ENCODE results near the gene MTA3.

MTA3 gene

GRCh38 chr2:42560899-42561298 lies 7.5 kb upstream of the MTA3 start:
- no peak overlapping the region for H3K27ac ChIP-seq
- no peak overlapping the region for H3K9ac ChIP-seq
- H4K20me1 ChIP-seq (ENCODE audit: insufficient read depth): no peaks in the 10 kb centered on the region
- TF ChIP-seq CTCF (conservative IDR thresholded peaks at IDR 0.05; ENCODE audit: low read depth, low read length): no peak
- no peaks in the 10 kb centered on the region for H3K36me3 ChIP-seq (ENCODE audit: insufficient read depth)
- H3K4me3 ChIP-seq (IDR thresholded peaks at IDR 0.05; ENCODE audit: insufficient read depth, low read depth, low read length): no peak overlapping the region
- H3K79me2 ChIP-seq (ENCODE audit: insufficient read depth, low read depth): no peaks in the 10 kb centered on the region
- no peaks in the 10 kb centered on the region for H3K27me3 ChIP-seq (ENCODE audit: insufficient read depth, low read depth)
- H3K4me1 ChIP-seq (ENCODE audit: low read depth, poor library complexity, severe bottlenecking): peaks cover 4% of the 10 kb centered on the region
- H2AFZ ChIP-seq (ENCODE audit: low read depth): no peak overlapping the region
- no peak overlapping the region for H3K4me2 ChIP-seq

- H3K79me2 ChIP-seq (ENCODE audit: insufficient read depth, low read depth): no peaks in the 10 kb centered on the region
- no peaks in the 10 kb centered on the region for H3K27me3 ChIP-seq (ENCODE audit: insufficient read depth, low read depth)
- no peak overlapping the region for H3K4me2 ChIP-seq
- H2AFZ ChIP-seq (ENCODE audit: low read depth): no peak overlapping the region
- H3K4me3 ChIP-seq (IDR thresholded peaks at IDR 0.05; ENCODE audit: insufficient read depth, low read depth, low read length): no peak overlapping the region
- H3K36me3 ChIP-seq (ENCODE audit: insufficient read depth): no peaks in the 10 kb centered on the region
- no peak overlapping the region for H3K9ac ChIP-seq
- H3K27ac ChIP-seq: no peak overlapping the region
- no peak for TF ChIP-seq CTCF (conservative IDR thresholded peaks at IDR 0.05; ENCODE audit: low read depth, low read length)
- H4K20me1 ChIP-seq (ENCODE audit: insufficient read depth): no peaks in the 10 kb centered on the region
- H3K4me1 ChIP-seq (ENCODE audit: low read depth, poor library complexity, severe bottlenecking): peaks cover 20% of the 10 kb centered on the region
These were observed 5.8 kb upstream of the MTA3 start for GRCh38 chr2:42562474-42563144.

- H3K27me3 ChIP-seq (ENCODE audit: insufficient read depth, low read depth): no peaks in the 10 kb centered on the region
- peaks cover 31% of the 10 kb centered on the region for H3K4me1 ChIP-seq (ENCODE audit: low read depth, poor library complexity, severe bottlenecking)
- H3K79me2 ChIP-seq (ENCODE audit: insufficient read depth, low read depth): peaks cover 9% of the 10 kb centered on the region; the same call in 1 of the 2 replicates
- H4K20me1 ChIP-seq (ENCODE audit: insufficient read depth): no peaks in the 10 kb centered on the region
- H3K36me3 ChIP-seq (ENCODE audit: insufficient read depth): no peaks in the 10 kb centered on the region
- no peak overlapping the region for H3K9ac ChIP-seq
- H3K27ac ChIP-seq: no peak overlapping the region
- no peak overlapping the region for H3K4me3 ChIP-seq (IDR thresholded peaks at IDR 0.05; ENCODE audit: insufficient read depth, low read depth, low read length)
- no peak for TF ChIP-seq CTCF (conservative IDR thresholded peaks at IDR 0.05; ENCODE audit: low read depth, low read length)
- H2AFZ ChIP-seq (ENCODE audit: low read depth): no peak overlapping the region
- no peak overlapping the region for H3K4me2 ChIP-seq
These were observed 2.4 kb upstream of the MTA3 start for GRCh38 chr2:42566025-42566424.

GRCh38 chr2:42566837-42567321 lies 1.6 kb upstream of the MTA3 start:
- Histone ChIP-seq H3K27me3 (ENCODE audit: insufficient read depth, low read depth) (no peaks in the 10 kb centered on the region), H2AFZ (ENCODE audit: low read depth) (no peak overlapping the region), H3K4me3 (IDR thresholded peaks at IDR 0.05; ENCODE audit: insufficient read depth, low read depth, low read length) (no peak overlapping the region), H3K4me2 (peak overlapping the region; percentile 8; the same call in 1 of the 2 replicates), H3K9ac (no peak overlapping the region), H3K27ac (no peak overlapping the region), H3K79me2 (ENCODE audit: insufficient read depth, low read depth) (peaks cover 11% of the 10 kb centered on the region; the same call in 1 of the 2 replicates), H4K20me1 (ENCODE audit: insufficient read depth) (no peaks in the 10 kb centered on the region), H3K4me1 (ENCODE audit: low read depth, poor library complexity, severe bottlenecking) (peaks cover 31% of the 10 kb centered on the region), H3K36me3 (ENCODE audit: insufficient read depth) (no peaks in the 10 kb centered on the region)
- TF ChIP-seq CTCF (conservative IDR thresholded peaks at IDR 0.05; ENCODE audit: low read depth, low read length): no peak
